ENCODE measurements around the gene POU2F1. TPM values are rescaled to one million over a fixed set of nuclear protein-coding genes. Genes with fewer than 3 reads are reported as not detected.

The POU2F1 gene
- total and polyA plus RNA-seq, 12 donors = 3.2 to 52.5 (median 12.6) TPM

DNA sequence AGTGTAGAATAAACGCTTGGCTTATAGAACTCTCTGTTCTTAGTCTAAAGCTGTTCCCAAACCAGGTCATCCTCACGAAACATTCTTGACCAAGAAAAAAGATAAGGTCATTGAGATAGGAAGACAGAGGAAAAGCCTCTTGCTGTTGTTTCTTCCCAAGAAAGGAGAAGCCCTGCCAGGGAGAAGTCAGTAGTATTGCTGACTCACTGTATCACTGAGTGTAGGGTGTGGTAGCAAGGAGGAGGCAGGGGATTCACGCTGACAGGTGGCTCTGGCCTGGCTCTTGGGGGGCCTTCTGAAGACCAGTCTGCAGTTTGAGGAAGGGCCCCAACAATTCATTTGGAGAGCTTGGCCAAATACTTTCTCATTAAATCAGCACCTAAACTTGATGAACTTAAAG is 199.8 kb downstream of the POU2F1 start:
- Histone ChIP-seq H3K27ac (no peak overlapping the region), H3K9me3 (replicated peaks in 1 of 3) (no peaks in the 10 kb centered on the region), H3K27me3 (no peaks in the 10 kb centered on the region), H3K4me3 (no peak overlapping the region), H3K4me1 (replicated peaks in 1 of 2) (no peaks in the 10 kb centered on the region), H3K36me3 (replicated peaks in 1 of 2) (peaks cover 0 to 4% of the 10 kb centered on the region in 2 donors)
- TF ChIP-seq POLR2A (IDR thresholded peaks at IDR 0.05) (no peak), CTCF (IDR thresholded peaks at IDR 0.05) (no peak)
- DNase-seq = no peak
- WGBS, 4 donors = 28 to 54% (median 48%) methylated on average over 3 of the region's 3 CpGs
- intact Hi-C loops (cut with DNase I) = no loop called here

DNA sequence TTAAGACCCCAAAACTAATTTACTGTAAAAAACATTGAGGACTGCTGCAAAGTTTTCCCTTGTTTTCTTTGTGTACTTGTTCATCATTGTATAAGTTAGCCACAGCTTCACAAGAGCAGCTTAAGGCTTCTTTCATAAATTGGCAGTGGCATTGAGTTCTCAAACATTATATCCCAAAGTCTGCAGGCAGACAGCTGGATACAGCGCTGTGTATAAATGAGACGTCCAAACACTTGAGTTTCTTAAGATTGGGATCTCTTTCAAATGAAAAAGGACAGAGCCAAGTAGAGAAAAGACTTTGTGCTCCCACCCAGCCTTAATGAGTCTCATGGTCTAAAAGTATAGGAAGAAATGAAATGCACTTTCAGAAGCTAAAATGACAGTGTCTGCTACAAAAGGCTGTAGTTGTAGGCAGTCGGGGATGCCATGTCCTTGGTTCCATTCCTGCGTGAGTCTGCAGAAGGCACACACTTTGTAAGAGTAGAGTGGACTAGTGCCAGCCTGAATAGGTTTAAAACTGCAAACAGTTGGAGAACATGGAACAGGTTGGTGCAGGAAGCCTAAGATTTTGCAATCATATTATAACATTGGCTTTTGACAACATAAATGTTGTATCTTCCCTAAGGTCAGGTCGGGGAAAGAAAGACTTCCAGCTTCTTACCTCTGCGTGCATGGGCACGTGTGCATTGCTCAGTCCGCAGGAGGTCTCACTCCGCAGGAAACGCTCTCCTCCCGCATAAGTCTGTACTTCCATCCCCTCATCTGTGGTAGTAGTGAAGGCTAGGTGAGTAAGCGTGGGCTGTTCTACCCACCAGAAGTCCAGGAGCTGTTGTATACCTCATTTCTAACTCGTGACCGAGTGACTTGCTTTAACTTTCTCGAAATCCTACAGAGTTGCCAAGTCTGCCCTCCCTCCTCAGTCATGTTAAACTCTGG is 203.3 kb downstream of the POU2F1 start:
- 88 to 94% (median 91%) methylated on average over 15 of the region's 15 CpGs for whole genome bisulfite sequencing, 4 donors

GRCh38 chr1:167425482-167425881 is 204.8 kb downstream of the POU2F1 start:
- no peak overlapping the region for H3K27ac ChIP-seq
- no peaks in the 10 kb centered on the region for H3K36me3 ChIP-seq (replicated peaks in 1 of 2)
- no peak for DNase-seq
- no peak for TF ChIP-seq POLR2A (IDR thresholded peaks at IDR 0.05)
- TF ChIP-seq CTCF (IDR thresholded peaks at IDR 0.05) = no peak
- H3K4me3 ChIP-seq = no peak overlapping the region
- intact Hi-C loops (cut with DNase I) = no loop called here
- H3K27me3 ChIP-seq = no peaks in the 10 kb centered on the region
- H3K4me1 ChIP-seq (replicated peaks in 1 of 2) = peaks cover 9 to 16% of the 10 kb centered on the region in 2 donors
- no peaks in the 10 kb centered on the region for H3K9me3 ChIP-seq (replicated peaks in 1 of 3)
- 82 to 95% (median 92%) methylated on average over 7 of the region's 7 CpGs for WGBS, 4 donors

More for the DNA sequence above, 203.3 kb downstream of the POU2F1 start:
- TF ChIP-seq CTCF (IDR thresholded peaks at IDR 0.05) = no peak
- no peak for TF ChIP-seq POLR2A (IDR thresholded peaks at IDR 0.05)
- H3K9me3 ChIP-seq (replicated peaks in 1 of 3) = no peaks in the 10 kb centered on the region
- no peak overlapping the region for H3K4me3 ChIP-seq
- H3K4me1 ChIP-seq (replicated peaks in 1 of 2) = peaks cover 9 to 11% of the 10 kb centered on the region in 2 donors
- no peaks in the 10 kb centered on the region for H3K36me3 ChIP-seq (replicated peaks in 1 of 2)
- H3K27ac ChIP-seq = no peak overlapping the region
- H3K27me3 ChIP-seq = no peaks in the 10 kb centered on the region
- intact Hi-C loops (cut with DNase I) = no loop called here
- no peak for DNase-seq

DNA sequence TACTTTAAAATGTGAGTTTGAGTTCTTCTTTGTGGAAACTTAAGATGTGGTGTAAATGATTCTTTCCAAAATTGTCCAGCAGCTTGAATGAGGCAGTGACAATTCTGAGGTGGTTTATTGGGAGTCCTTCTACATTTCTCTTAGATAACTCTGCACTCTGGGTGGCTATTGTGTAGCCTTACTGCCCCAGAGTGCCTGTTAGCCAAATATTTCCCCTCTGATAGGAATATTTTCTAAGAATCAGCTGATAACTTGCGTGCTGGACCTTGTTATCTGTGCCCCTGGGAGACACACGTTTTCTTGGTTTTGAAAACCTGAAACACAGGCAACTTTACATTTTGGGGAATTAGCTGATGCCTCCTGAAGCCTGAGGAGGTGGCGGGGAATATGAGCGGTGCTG is 206.0 kb downstream of the POU2F1 start:
- H3K27me3 ChIP-seq = no peaks in the 10 kb centered on the region
- no peaks in the 10 kb centered on the region for H3K36me3 ChIP-seq (replicated peaks in 1 of 2)
- DNase-seq = no peak
- H3K27ac ChIP-seq = no peak overlapping the region
- no peak overlapping the region for H3K4me3 ChIP-seq
- intact Hi-C loops (cut with DNase I) = no loop called here
- 90 to 96% (median 94%) methylated on average over 4 of the region's 4 CpGs for WGBS, 4 donors
- no peaks in the 10 kb centered on the region for H3K9me3 ChIP-seq (replicated peaks in 1 of 3)
- TF ChIP-seq CTCF (IDR thresholded peaks at IDR 0.05) (no peak), POLR2A (IDR thresholded peaks at IDR 0.05) (no peak)
- H3K4me1 ChIP-seq (replicated peaks in 1 of 2) = peaks cover 9 to 21% of the 10 kb centered on the region in 2 donors

Data from adrenal gland (tissue), 12 donors.